ENCODE data around the gene SPAG17.
A peak's percentile ranks its signal among the peaks of the same experiment; 100 is the strongest.

SPAG17 gene

GRCh38 chr1:118117521-118117920 lies 67.5 kb downstream of the SPAG17 start:
- DNase-seq = no peak

- no peak for DNase-seq
Measured at GRCh38 chr1:118116909-118117308, 68.1 kb downstream of the SPAG17 start.

DNA sequence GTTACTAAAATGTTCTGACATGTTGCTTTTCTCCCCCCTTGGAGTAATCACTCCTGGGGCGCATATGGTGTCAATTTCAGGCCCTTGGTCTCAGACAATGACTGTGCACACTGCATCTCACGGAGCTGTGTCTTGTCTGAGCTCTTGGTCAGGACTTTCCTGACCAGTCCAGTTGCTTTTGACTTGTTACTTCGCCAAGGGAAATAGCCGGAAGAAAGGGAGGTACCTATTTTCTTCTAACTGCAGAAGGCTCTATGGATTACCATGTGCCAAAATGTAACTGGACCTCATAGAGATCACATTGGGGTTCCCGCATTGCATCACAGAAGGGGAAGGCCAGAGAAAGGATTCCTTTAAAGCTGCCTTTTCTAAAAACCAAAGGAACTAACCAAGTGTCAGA lies 68.6 kb downstream of the SPAG17 start:
- no peak for DNase-seq

- no peak for DNase-seq
Measured at GRCh38 chr1:118115567-118116295, 69.3 kb downstream of the SPAG17 start.

- DNase-seq = no peak
Measured at GRCh38 chr1:118113261-118113660, 71.8 kb downstream of the SPAG17 start.

DNA sequence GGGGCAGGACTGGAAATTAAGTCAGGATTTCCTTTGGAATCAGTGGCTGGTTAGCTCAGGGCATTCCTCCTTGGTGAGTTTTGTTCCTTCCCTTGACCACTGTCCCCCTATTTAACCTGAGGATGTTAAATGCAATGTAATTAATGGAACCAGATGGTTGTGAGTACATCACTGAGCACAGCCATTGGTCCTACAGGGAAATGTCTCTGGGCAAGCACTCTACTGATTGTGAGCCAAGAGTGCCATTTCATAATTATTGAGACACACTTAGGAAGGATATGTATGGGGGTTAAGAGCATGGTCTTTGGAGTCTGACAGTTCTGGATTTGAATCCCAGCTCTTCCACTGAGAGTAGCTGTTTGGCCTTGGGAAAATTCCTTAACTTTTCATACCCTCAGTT lies 74.4 kb downstream of the SPAG17 start:
- no peak for DNase-seq

- no peak for DNase-seq
Measured at GRCh38 chr1:118104951-118105350, 80.1 kb downstream of the SPAG17 start.

GRCh38 chr1:118102445-118102844 lies 82.6 kb downstream of the SPAG17 start:
- DNase-seq = no peak

DNA sequence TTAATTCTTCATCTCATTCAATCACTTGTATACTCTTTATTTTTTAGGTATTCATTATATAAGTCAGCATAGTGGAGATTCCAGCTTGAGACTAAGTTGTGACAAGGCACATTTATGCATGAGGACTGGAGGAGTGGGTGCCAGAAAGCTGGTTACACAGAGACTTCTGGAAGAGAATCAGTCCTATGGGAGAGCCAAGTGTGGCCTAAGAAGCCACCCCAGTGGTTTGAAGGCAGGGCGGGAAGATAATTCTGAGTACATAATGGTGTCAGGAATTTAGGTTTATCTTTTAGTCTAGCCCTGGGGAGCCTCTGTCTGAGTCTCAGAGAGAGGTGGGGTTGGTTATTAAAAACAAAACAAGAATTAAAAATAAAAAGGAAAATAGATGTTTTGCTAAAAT lies 83.0 kb downstream of the SPAG17 start:
- no peak for DNase-seq

DNA sequence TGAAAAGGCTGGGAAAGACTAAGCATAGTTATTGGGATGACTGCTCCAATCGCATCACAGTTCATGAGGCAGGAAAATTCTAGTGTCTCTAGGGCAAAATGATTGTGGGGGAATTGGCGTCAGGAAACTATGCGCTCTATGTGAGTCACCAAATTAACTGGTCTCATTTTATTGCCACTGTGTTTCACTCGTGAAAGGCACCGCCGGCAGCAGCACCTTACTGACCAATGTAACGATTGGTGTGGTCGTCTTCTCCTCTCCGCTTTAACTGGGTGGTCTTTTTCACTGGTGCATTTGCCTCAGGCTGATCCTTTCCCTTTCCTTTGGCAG lies 83.5 kb downstream of the SPAG17 start:
- DNase-seq = no peak

GRCh38 chr1:118100686-118101514 lies 84.1 kb downstream of the SPAG17 start:
- DNase-seq = no peak

- DNase-seq = no peak
Measured at GRCh38 chr1:118099686-118100085, 85.3 kb downstream of the SPAG17 start.

- DNase-seq = no peak
Measured at GRCh38 chr1:118097622-118098348, 87.2 kb downstream of the SPAG17 start.

DNA sequence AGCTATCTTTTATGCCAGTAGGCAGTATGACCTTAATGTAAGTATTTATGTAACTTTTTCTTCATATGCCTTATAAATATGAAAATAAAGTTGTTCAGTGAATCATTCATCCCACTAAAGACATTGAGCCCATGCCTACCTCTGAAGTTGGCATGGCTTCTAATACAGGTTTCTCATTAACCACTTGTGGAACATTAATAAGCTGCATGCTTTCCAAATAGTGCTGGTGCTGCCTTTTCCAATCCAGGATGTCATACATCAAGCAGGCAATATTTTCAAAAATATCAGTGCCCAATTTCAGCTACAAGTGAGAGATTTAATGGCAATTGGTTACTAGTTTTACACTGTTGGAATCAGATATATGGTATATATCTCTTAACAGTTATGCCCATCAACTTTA lies 92.0 kb downstream of the SPAG17 start:
- DNase-seq = no peak

- DNase-seq = no peak
Measured at GRCh38 chr1:118090130-118090529, 94.9 kb downstream of the SPAG17 start.

DNA sequence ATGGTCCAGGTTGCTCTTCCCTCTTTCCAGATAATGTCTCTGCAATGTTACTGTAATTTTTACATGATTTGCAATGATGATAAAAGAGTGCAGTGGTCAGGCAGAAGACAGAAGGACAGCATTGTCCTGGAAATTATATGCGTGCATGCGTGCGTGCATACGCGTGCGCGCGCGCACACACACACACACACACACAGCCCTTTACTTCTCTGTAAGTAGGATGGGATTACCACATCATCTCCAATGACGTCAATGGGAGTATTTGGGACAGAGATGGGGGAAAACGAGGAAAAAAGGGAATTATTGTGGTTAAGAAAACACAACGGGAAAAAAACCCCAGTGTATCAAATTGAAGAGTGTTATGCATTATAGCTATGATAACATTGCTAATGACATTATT lies 99.7 kb downstream of the SPAG17 start:
- DNase-seq = no peak

DNA sequence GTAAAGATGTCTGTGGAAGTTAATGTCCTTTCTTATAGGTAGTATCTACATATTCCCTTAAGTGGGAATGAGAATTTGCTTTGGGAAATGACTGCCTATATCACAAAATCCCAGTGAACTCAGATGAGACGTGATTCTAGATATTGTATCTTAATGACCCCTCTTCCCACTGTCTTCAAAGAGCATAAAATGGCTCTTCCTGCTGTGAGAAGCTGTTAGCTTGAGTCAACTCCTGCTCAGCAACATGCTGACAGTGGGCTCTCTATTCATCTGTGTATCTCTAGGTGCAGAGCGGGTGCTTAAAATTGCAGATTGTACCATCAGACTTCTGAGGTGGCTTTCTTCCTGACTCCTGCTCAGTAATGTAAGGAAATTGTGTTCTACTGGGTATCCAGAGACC lies 100.6 kb downstream of the SPAG17 start:
- DNase-seq = no peak

DNA sequence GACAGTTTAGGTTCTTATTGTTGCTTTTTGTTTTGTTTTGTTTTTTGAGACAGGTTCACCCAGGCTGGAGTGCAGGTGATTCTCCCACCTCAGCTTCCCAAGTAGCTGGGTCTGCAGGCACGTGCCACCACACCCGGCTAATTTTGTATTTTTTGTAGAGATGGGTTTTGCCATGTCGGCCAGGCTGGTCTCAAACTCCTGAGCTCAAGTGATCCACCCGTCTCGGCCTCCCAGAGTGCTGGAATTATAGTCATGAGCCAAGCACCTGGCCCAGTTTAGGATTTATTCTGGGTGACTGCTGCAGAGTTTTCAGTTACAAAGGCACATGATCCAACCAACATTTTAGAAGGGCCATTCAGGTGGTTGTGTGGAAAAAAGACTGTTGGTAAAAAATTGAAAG lies 102.0 kb downstream of the SPAG17 start:
- DNase-seq = no peak

DNA sequence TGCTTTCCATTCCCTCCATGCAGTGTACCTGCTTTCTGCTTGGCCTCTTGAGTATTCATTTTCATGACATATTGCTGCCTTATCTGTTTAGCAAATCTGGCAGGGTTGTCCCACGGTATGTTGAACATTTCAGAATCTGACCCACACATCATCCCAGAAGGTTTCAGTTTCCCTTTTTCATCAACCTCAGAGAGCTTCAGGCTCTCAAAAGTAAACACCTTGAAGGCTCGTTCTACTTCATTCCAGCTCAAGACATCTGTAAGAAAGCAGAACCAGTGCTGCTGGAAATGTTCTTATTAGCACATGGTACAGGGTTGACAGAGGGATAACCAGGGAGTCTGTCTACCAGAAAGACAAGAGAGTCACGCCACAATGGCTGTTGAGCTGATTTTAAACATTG lies 103.6 kb downstream of the SPAG17 start:
- no peak for DNase-seq

- DNase-seq = peak; percentile 34
Measured at GRCh38 chr1:118077331-118078045, 107.5 kb downstream of the SPAG17 start.

- no peak for DNase-seq
Measured at GRCh38 chr1:118075116-118075515, 109.9 kb downstream of the SPAG17 start.

- no peak for DNase-seq
Measured at GRCh38 chr1:118073648-118074435, 111.2 kb downstream of the SPAG17 start.

Data from NCI-H82 (cell line).